ACHN (cell line): ENCODE results near the gene IL12B.
A peak's percentile ranks its signal among the peaks of the same experiment; 100 is the strongest.

Source experiments
- DNase-seq: peaks from one replicate; pipeline ENCODE4 v3.0.0-alpha.2; 2015
- in situ Hi-C: cut with HindIII; loops from 2 replicates; pipeline ENCODE4 v1.10.0; 2017; ENCODE audit warnings: low sequenced_read_pairs, low pct_ligation_motif_present, low pct_unique_long_range_greater_than_20kb

The IL12B gene

DNA sequence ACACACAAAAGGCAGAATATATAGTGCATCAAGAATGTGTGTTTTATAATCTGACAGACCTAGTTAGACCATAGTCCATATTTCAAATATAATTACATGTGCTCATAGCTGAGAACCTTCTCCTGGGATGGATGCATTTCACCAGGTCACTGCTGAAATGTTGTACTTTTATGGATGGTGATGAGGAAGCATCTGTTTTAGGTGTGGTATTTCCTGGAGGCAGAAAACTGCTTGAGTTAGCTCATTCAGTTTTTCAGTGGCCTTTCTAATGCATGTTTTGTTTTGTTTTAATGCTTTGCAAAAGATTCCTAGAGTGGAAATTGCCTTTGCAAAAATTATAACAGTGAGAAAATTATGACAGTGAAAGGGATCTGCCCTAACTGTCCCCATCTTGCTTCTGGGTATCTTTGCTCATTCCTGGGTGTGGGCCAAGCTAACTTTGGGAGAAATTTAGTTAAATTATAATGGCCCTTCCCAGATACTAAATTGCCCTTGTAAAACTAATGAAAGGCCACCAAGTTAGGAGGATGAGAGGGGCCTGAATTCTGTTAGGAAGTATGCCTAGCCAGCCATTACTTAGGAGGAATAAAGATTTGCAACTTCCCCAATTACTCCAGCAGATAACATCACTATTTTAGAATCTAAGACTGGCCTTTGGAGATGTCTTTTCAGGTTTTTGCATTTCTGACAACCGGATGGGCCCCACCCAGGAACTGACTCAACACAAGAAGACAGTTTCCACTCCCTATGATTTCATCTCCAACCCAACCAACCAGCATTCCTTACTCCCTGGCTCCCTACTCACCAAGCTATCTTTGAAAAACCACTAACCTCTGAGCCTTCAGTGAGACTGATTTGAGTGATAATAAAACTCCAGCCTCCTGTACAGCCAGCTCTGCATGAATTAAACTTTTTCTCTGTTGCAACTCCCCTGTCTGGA is 7.0 kb upstream of the IL12B start:
- in situ Hi-C loops, result no loop called here

DNA sequence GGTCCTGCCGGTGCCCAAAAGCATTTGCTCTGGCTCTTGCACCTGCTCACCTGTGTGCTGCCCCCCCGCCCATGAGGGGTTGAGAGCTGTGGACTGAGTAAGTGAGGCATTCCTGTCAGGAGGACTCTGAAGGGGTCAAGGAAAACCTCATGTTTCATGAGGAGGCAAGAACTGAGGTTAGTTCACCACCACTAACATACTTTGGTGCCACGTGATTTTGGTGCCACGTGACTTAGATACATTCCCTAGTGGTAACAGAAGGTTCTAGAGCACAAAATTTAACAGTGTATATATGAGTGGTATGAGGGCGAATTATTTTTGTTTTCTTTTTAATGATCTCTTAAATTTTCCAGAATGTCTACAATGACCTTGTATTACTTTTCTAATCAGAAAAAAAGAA is 6.3 kb upstream of the IL12B start:
- in situ Hi-C loops, result no loop called here
- no peak for DNase-seq

More for the DNA sequence above, 7.0 kb upstream of the IL12B start:
- no peak for DNase-seq

DNA sequence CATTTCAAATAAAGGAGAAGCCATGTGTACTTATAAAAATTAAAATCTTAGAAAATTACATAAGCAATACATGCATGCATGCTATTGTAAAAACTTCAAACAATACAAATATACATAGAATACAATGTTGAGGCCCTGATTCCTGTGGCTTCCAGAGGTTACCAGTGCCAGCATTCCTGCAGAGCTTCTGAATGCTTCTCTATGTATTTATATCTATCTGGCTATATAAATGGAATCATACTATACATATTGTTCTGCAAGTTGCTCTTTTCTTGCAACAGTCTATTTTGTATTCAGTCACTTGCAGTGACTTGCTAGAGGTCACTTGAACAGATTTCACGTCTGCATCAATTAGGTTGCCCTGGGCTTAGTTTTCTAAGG is 3.2 kb upstream of the IL12B start:
- no peak for DNase-seq

DNA sequence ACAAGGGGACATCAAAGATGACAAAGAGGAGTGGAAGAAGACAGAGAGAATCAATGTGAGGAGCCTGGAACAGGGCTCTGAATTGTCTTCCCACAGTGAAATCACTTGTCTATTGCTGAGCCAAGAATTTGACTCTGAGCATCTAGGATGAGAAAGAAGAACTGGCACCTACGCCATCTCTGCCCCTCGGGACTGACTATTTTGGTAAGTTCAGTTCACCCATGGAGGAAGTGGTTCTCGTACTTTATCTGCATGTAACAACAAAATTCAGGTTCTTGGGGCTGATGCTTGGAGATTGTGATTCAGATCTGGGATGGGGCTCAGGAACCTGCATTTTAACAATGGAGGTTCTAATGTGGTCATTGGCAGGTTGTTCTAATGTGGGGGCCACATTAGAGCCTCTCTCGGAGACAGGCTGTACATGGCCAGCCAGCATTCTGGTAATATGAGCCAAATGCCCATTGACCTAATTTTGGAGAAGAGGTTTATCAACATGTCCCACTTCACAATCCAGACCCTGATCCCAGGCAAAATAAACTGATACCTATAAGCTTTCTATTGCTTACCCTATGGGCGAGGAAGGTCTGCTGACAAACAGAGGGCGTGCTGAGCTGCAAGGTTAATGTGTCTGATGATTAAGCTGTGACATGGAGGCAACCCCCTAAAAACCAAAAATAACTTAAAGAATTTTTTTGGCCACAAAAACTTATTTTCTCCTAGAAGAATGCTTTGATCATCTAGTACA is 2.7 kb upstream of the IL12B start:
- in situ Hi-C loops, result no loop called here
- DNase-seq, result no peak

More for the DNA sequence above, 3.2 kb upstream of the IL12B start:
- in situ Hi-C loops, result no loop called here

DNA sequence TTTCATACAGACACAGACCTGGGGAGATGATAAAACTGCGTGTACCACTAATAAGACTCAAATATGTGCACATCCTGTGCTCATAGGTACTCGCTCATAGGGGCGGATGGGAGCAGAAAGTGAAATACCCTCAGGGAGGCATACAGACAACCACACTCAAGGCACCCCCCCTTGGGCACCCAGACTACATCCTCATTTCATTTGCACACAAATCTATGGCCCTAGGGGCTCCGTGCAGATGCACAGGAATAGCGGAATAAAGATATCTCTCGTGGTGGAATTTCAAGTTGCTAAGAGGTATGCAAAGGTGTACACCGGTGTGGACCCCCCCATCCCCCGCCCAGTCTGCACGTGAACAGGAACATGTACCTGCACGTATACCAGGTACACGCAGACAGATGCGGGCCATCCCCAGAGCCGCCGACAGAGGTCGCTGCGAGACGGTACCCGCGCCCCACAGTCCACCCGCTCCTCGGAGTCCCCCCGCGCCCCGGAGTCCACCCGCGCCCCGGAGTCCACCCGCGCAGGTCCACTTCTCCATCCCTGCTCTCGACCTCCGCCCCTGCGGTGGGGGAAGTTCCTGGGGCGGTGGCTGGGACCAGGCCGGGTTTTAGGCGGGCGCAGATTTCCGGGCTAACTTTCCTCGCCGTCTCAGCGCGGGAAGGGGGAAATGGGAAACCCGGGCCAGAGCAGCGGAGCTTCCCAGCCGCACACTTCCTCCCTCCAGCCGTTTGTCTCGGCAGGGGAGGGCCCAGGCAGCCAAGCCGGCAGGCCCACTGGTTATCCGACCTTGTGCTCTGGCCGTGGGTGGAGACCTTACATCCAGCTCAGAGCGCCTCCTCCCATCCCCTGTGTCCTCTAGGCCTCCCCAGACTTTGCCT is 1.0 kb upstream of the IL12B start:
- peak; percentile 50 for DNase-seq
- in situ Hi-C loops, result no loop called here

GRCh38 chr5:159324986-159325385 is 5.3 kb downstream of the IL12B start:
- peak; percentile 88 for DNase-seq
- in situ Hi-C loops, result no loop called here

DNA sequence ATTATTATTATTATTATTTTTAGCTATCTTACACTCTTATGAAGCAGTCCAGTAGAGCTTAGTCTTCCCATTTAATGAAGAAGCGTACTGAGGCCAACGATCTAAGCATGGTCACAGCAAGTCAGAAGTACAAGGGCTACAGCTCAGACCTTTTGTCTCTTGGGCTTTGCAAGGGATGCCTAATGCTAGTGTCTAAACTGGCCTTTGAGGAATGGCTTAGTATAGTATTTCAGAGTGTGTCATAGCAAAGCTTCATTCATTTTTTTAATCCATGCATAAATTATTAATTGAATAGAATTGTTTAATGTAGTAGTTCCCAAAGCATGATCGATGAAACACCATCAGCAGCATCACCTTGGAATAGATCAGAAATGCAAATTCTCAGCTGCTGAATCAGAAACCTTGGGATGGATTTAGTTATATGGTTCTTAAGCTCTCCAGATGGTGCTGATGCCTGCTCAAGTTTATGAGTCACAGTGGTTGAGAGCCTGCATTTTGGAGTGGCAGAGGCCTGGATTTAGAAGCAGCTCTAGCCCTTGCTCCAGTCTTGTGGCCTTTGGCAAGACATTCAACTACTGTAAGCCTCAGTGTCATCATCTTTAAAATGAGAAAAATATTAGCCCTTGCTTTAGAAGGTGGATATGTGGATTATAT is 6.1 kb downstream of the IL12B start:
- in situ Hi-C loops, result no loop called here
- peak; percentile 86 for DNase-seq

- DNase-seq, result no peak
- in situ Hi-C loops, result no loop called here
These were observed 8.1 kb downstream of the IL12B start for GRCh38 chr5:159322180-159322579.

DNA sequence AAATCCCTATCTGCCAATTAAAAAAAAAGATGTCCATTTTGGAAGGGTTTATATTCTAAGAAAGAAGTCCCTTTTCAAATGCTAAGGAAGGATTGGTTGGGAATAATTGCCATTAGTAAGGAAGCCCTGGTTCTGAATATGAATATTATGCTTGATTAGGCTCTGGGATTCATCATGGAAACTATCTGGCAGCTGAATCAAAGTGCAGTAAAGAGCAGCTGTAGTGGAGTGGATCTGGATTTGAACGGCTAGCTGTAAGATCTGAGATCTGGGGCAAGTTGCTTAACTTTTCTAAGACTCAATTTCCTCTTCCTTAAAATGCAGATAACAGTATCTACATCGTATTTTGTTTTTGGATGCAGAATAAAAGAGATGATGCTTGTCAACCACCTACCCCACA is 10.5 kb downstream of the IL12B start:
- DNase-seq, result no peak
- in situ Hi-C loops, result no loop called here

DNA sequence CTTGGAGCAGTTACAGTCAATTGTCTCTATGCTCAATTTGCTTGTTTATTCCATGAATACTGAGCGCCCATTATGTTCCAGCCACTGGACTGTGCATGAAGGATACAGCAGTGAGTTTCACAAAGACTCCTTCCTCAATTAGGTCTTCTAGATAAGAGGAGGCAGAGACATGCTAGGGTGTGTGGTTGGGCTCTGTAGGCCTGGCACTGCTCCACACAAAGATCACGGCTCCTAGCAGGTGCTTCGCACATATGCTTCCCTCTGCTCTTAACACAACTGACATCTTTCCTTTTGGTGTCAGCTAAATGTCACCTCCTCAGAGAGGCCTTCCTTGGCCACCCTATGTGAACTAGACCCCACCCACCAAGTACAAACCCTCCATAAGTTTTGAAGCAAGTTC is 10.9 kb downstream of the IL12B start:
- DNase-seq, result no peak
- in situ Hi-C loops, result no loop called here

GRCh38 chr5:159318448-159318847 is 11.8 kb downstream of the IL12B start:
- in situ Hi-C loops, result no loop called here
- no peak for DNase-seq

DNA sequence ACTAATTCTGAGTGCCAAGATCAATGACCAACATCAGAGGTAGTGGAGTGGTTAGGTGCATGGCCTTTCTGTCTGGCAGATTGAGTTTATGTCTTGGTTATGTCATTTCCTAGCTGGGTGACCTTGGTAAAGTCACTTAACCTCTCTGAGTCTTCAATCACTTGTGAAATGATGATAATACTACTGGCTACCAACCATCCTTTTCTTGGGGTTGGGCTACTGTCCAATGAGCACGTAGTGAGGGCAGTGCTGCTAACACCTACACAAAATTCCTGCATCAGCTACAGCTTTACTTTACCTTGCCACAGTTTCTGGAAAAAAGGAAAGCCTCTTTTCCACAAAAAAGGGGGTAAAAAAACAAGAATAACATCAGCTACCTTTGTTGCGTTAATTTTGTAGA is 12.4 kb downstream of the IL12B start:
- in situ Hi-C loops, result no loop called here
- DNase-seq, result no peak

GRCh38 chr5:159316519-159317383 is 13.5 kb downstream of the IL12B start:
- DNase-seq, result peak; percentile 51
- in situ Hi-C loops, result no loop called here

GRCh38 chr5:159313197-159313596 is 17.1 kb downstream of the IL12B start:
- DNase-seq, result no peak
- in situ Hi-C loops, result no loop called here

GRCh38 chr5:159311063-159311462 is 19.2 kb downstream of the IL12B start:
- no peak for DNase-seq
- in situ Hi-C loops, result no loop called here

- no peak for DNase-seq
- in situ Hi-C loops, result no loop called here
These were observed 19.8 kb downstream of the IL12B start for GRCh38 chr5:159310511-159310910.

DNA sequence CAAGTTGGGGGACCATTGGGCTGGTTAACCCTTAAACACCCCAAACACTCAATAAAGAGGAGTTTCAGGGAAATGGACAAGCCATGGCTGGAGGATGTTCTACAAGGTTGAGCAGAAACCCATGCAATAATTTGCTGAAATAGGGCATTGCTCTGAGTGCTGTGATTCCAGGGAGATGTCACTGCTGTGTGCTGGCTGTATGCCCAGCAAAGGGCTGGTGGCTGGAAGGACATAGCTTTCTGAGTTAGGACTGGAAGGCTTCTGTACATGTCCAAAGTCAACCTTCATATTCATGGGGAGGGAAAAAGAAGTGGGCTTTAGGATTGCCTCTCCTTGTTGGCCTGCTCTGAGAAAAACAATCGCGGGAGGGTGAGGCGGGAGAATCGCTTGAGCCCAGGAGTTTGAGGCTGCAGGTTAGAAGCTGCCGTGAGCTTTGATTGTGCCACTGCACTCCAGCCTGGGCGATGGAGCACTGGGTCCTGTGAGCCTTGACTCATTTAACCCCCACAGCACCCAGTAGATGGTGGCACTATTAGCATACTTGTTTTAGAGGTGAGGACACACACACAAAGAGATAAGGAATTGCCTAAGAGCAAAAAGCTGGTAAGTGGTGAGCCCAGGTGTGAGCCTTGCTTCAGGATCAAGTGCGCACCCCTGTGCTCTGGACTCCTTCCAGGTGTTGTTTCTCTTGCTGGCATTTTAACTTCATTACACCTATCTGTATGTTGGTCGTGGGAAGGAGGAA is 20.4 kb downstream of the IL12B start:
- no peak for DNase-seq
- in situ Hi-C loops, result no loop called here
